K562 (cell line): ENCODE measurements around the gene SCG5. TPM values are rescaled to one million over a fixed set of nuclear protein-coding genes. Genes with fewer than 3 reads are reported as not detected.

ENCODE experiments used
- ATAC-seq: fragments of 200-7000 bp; cut with Tn5 transposase; 3 replicates; pipeline ENCODE4 v1.9.1; 2020; ENCODE audit warnings: moderate library complexity
- BruUV-seq: library from RNA; stranded (reverse); fragments of 400-500 nt; replicated peaks from 2 replicates; lab custom pipeline; 2021; lab: Mats Ljungman, UMichigan
- CTCF ChIA-PET: fragments of 300-600 bp; formaldehyde crosslinking; extraction: SDS; loops from one replicate; lab custom pipeline; 2021; ENCODE audit warnings: low intra/inter-chr PET ratio; lab: Yijun Ruan, JAX
- POLR2A ChIA-PET: fragments of 300-600, 350-650 bp; sonication (Branson Sonifier 250); formaldehyde crosslinking; extraction: SDS; loops from one replicate; lab custom pipeline; 2021; ENCODE audit warnings: antibody characterized with exemption, inconsistent platforms; lab: Yijun Ruan, JAX
- DNase-seq, 4 experiments: peaks; one replicate each; pipeline versions ENCODE4 v3.0.0 to v3.0.0-alpha.2; 2011 to 2018; ENCODE audit warnings: low spot score in 3 of 4, mixed read lengths in 3 of 4; ENCODE audit errors: extremely low read depth in 1 of 4
- FAIRE-seq: peaks from 2 replicates; lab custom pipeline; 2011; peaks lifted over from hg19 to GRCh38; lab: Jason Lieb, UNC
- H2AFZ ChIP-seq: 2 replicates; pipeline ENCODE4 v1.6.0; 2011; ENCODE audit warnings: low read depth, low read length, control low read depth, inconsistent platforms
- H3K27ac ChIP-seq: fragments of 200-600 bp; 3 replicates; pipeline ENCODE4 v1.8.0; 2011; ENCODE audit warnings: low read depth, mild to moderate bottlenecking, control low read depth, inconsistent platforms, low read length, moderate library complexity, mixed read lengths; ENCODE audit errors: extremely low read depth
- H3K27me3 ChIP-seq, 2 experiments: fragments of 300-600 bp in 1 of 2; 2 replicates in 1 of 2; 3 replicates in 1 of 2; pipeline versions ENCODE4 v1.6.0 to v1.8.0; 2011; ENCODE audit warnings: inconsistent platforms in 2 of 2, low read length in 2 of 2, mild to moderate bottlenecking in 1 of 2, mixed read lengths in 1 of 2, moderate library complexity in 1 of 2; ENCODE audit not compliant: control insufficient read depth in 2 of 2, insufficient read depth in 2 of 2
- H3K36me3 ChIP-seq: fragments of 300-600 bp; 3 replicates; pipeline ENCODE4 v1.8.0; 2011; ENCODE audit warnings: mild to moderate bottlenecking, low read length, inconsistent platforms; ENCODE audit not compliant: control insufficient read depth, insufficient read depth
- H3K4me1 ChIP-seq, 2 experiments: fragments of 200-600 bp in 1 of 2; replicated peaks in 1 of 2; 2 replicates in 1 of 2; 3 replicates in 1 of 2; pipeline versions ENCODE4 v1.5.1 to v1.8.0; 2011; ENCODE audit warnings: inconsistent platforms in 2 of 2, low read length in 2 of 2, mild to moderate bottlenecking in 1 of 2, mixed read lengths in 1 of 2, moderate library complexity in 1 of 2; ENCODE audit not compliant: control insufficient read depth in 2 of 2, insufficient read depth in 2 of 2
- H3K4me2 ChIP-seq: 2 replicates; pipeline ENCODE4 v1.6.1; 2011; ENCODE audit warnings: low read length, control low read depth, inconsistent platforms, mixed read lengths; ENCODE audit not compliant: insufficient read depth
- H3K4me3 ChIP-seq: fragments of 200-600 bp; sonication (generic), shearing (Covaris generic); 2 replicates; pipeline ENCODE4 v1.5.1; 2016; ENCODE audit warnings: control low read depth, inconsistent platforms
- H3K79me2 ChIP-seq: fragments of 200-600 bp; 3 replicates; pipeline ENCODE4 v1.8.0; 2011; ENCODE audit warnings: low read length, inconsistent platforms; ENCODE audit not compliant: control insufficient read depth, insufficient read depth
- H3K9ac ChIP-seq, 2 experiments: 2 replicates each; pipeline versions ENCODE4 v1.6.0 to v1.6.1; 2011; ENCODE audit warnings: low read depth in 2 of 2, low read length in 2 of 2, control low read depth in 1 of 2, inconsistent platforms in 1 of 2, mild to moderate bottlenecking in 1 of 2, mixed read lengths in 1 of 2; ENCODE audit not compliant: insufficient read depth in 1 of 2
- H3K9me1 ChIP-seq: one replicate; pipeline ENCODE4 v1.6.0; 2011; ENCODE audit warnings: inconsistent platforms, mild to moderate bottlenecking, low read length, moderate library complexity; ENCODE audit not compliant: control insufficient read depth, insufficient read depth
- H3K9me3 ChIP-seq: replicated peaks from 2 replicates; pipeline ENCODE4 v1.5.1; 2011; ENCODE audit warnings: low read depth, low read length, inconsistent platforms; ENCODE audit not compliant: control insufficient read depth, insufficient read depth
- H4K20me1 ChIP-seq: replicated peaks from 2 replicates; pipeline ENCODE4 v1.6.1; 2011; ENCODE audit warnings: low read length, inconsistent platforms, mixed read lengths; ENCODE audit not compliant: control insufficient read depth, insufficient read depth
- ADNP ChIP-seq: fragments of 200-800 bp; sonication (Bioruptor generic); IDR thresholded peaks from 2 replicates; pipeline ENCODE4 v1.6.1; 2016; ENCODE audit warnings: missing genetic modification characterization, missing compliant biosample characterization
- ATF7 ChIP-seq: fragments of 450-650 bp; IDR thresholded peaks from 2 replicates; pipeline ENCODE4 v1.7.1; 2014; ENCODE audit warnings: mild to moderate bottlenecking, moderate library complexity
- GATAD2B ChIP-seq: fragments of 450-650 bp; IDR thresholded peaks from 2 replicates; pipeline ENCODE4 v1.6.1; 2017; ENCODE audit warnings: mild to moderate bottlenecking, borderline replicate concordance
- HNRNPH1 ChIP-seq: fragments of 200-400 bp; formaldehyde crosslinking; optimal IDR thresholded peaks from 2 replicates; pipeline ENCODE3; 2017; ENCODE audit warnings: low read depth, mild to moderate bottlenecking, low read length, moderate library complexity
- RBM15 ChIP-seq: fragments of 200-400 bp; formaldehyde crosslinking; IDR thresholded peaks from 2 replicates; pipeline ENCODE4 v1.6.1; 2018; ENCODE audit warnings: mild to moderate bottlenecking, low read length, moderate library complexity; ENCODE audit not compliant: insufficient read depth
- RNF219 ChIP-seq: fragments of 250-450 bp; sonication (Bioruptor Pico); IDR thresholded peaks from 2 replicates; pipeline ENCODE4 v1.5.0; 2022; ENCODE audit warnings: mild to moderate bottlenecking
- THRA ChIP-seq: fragments of 450-650 bp; IDR thresholded peaks from 2 replicates; pipeline ENCODE4 v1.6.1; 2017; ENCODE audit warnings: mild to moderate bottlenecking, moderate library complexity
- WGBS: fragments of 100-300 bp; shearing (Covaris generic); methylation state at CpG from one replicate; pipeline ENCODE4 v1.1.6; 2016; ENCODE audit warnings: low coverage, mixed read lengths; ENCODE audit not compliant: insufficient coverage; ENCODE audit errors: missing lambda C conversion rate; 5-methylcytosine and 5-hydroxymethylcytosine counted together
- in situ Hi-C: fragments of 300-500 bp; cut with MboI; formaldehyde crosslinking; loops from 4 replicates; pipeline ENCODE4 v1.15.0; 2018; ENCODE audit warnings: inconsistent platforms, mixed read lengths
- intact Hi-C: fragments of 100-400 bp; cut with micrococcal nuclease; formaldehyde crosslinking; loops from 2 replicates; pipeline ENCODE4 v1.14.2; 2022
- polyA plus RNA-seq, 8 experiments: library from polyadenylated mRNA; depleted of rRNA in 4 of 8; stranded (reverse) in 5 of 8; unstranded in 3 of 8; fragments of >200 nt; fragmentation: Nextera tagmentation in 2 of 8; fragmentation: Illumina TruSeq in 1 of 8; extraction: Ambion mirVana in 2 of 8; extraction: Trizol in 1 of 8; gene quantifications; 2 replicates each; pipeline versions ENCODE4 v1.2.1 to v1.2.3, GENCODE V29; 2011 to 2014; ENCODE audit warnings: inconsistent platforms in 1 of 8, missing spikeins in 1 of 8
- total RNA-seq, 7 experiments: library from RNA; depleted of rRNA in 6 of 7; stranded (reverse); fragments of >200 nt in 6 of 7; fragmentation: Illumina TruSeq in 2 of 7; extraction: Trizol in 2 of 7; gene quantifications; 2 replicates each; pipeline versions ENCODE4 v1.2.1 to v1.2.3, GENCODE V29; 2011 to 2021; ENCODE audit warnings: low replicate concordance in 1 of 7

SCG5 gene
- total and polyA plus RNA-seq, 9 of the 15 experiments (the other 6 are each of a cell fraction or from before 2014, with no cell fraction given): 0.06 to 0.76 (median 0.28) TPM; not detected in 2

- no peaks in the 10 kb centered on the region for H3K36me3 ChIP-seq
- H3K4me2 ChIP-seq: no peak overlapping the region
- no TSS peak for BruUV-seq
- no peak overlapping the region for H2AFZ ChIP-seq
- in situ Hi-C loops: loop anchor here (5.0 to 10.0 kb wide), 2 partner anchors 329 to 471 kb away; no protein-coding TSS in a partner anchor
- H4K20me1 ChIP-seq: peaks cover 3% of the 10 kb centered on the region; the same call in 1 of the 2 replicates
- FAIRE-seq: no peak
- intact Hi-C loops: loop anchor here (5.0 to 10.0 kb wide), 2 partner anchors 171 to 469 kb away; no protein-coding TSS in a partner anchor
- peaks cover 0 to 3% of the 10 kb centered on the region in 2 experiments; a peak in 1 of 5 replicates for H3K27me3 ChIP-seq
- H3K9me1 ChIP-seq: no peaks in the 10 kb centered on the region
- no peak overlapping the region for H3K9ac ChIP-seq
- TF ChIP-seq HNRNPH1 (no peak), GATAD2B (no peak), ATF7 (no peak), RBM15 (no peak), ADNP (no peak), THRA (no peak), RNF219 (CRISPR knock-in tag) (no peak)
- TF ChIP-seq, all 486 proteins: peak for 0
- Histone ChIP-seq H3K4me1 (peaks cover 0 to 4% of the 10 kb centered on the region in 2 experiments; a peak in 3 of 5 replicates), H3K4me3 (no peak overlapping the region), H3K27ac (no peak overlapping the region), H3K79me2 (no peaks in the 10 kb centered on the region), H3K9me3 (no peaks in the 10 kb centered on the region)
- ATAC-seq (no peak), DNase-seq (no peak)
- 24% methylated on average over 4 of the region's 4 CpGs for WGBS
- ChIA-PET POLR2A (no interaction called here), CTCF (interaction anchor here (0.9 to 3.7 kb wide), 3 partner anchors 180 to 331 kb away, joined by 3 to 34 read pairs (median 4); no protein-coding TSS in a partner anchor)
These were observed 22.2 kb downstream of the SCG5 start for GRCh38 chr15:32663671-32664070.
